ENCODE results near the gene ZNF160.

DNA sequence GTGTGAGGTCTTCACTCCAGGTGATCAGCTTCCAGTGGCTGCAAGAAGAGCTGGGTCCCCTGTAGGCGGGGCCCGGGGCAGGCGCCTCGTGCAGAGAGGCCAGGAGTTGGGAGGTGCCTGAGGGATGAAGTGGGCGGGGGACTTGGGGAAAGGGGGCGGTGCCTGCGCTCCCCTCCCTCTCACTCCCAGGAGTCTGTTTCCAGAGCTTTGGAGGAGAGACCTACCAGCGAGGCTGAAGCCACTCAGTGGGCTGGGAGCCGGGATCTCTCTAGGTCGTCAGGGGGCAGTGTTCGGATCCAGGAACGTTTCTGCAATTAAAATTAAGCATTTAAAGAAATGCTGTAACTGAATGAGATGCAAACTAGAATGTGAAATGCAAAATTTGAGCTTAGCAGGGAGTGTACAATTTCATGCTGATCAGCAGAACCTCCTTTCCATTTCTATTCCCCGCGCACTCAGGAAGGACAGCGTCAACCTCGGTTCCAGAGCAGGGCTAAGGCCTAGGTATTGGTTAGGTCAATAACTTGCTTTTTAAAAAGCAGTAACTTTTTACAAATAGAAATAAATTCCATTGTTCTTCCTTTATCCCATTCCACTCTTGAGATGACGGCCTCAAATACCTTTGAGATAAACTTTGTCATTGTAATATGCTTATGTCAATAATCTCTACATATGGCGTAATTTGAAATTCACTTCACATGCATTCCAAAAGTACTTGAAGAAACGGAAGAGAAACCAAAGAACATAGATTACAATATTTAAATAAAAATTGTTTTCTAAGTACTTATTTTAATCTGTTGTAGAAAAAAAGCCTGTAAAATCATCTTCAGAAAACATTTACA, 11.6 kb downstream of the ZNF160 start:
- TF ChIP-seq, protein P1, sequence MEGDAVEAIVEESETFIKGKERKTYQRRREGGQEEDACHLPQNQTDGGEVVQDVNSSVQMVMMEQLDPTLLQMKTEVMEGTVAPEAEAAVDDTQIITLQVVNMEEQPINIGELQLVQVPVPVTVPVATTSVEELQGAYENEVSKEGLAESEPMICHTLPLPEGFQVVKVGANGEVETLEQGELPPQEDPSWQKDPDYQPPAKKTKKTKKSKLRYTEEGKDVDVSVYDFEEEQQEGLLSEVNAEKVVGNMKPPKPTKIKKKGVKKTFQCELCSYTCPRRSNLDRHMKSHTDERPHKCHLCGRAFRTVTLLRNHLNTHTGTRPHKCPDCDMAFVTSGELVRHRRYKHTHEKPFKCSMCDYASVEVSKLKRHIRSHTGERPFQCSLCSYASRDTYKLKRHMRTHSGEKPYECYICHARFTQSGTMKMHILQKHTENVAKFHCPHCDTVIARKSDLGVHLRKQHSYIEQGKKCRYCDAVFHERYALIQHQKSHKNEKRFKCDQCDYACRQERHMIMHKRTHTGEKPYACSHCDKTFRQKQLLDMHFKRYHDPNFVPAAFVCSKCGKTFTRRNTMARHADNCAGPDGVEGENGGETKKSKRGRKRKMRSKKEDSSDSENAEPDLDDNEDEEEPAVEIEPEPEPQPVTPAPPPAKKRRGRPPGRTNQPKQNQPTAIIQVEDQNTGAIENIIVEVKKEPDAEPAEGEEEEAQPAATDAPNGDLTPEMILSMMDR (IDR thresholded peaks at IDR 0.05 in 2 of 3, conservative IDR thresholded peaks at IDR 0.05 in 1 of 3; ENCODE audit: insufficient read depth in 2 of 3, low read depth in 1 of 3, low read length in 3 of 3), result no peak
- TF ChIP-seq NR2F6 (CRISPR knock-in tag; IDR thresholded peaks at IDR 0.05) (no peak), SP1 (CRISPR knock-in tag; IDR thresholded peaks at IDR 0.05) (no peak), HDAC6 (IDR thresholded peaks at IDR 0.05; ENCODE audit: low read depth, low read length) (no peak), DPF2 (IDR thresholded peaks at IDR 0.05) (no peak), POLR2A (conservative IDR thresholded peaks at IDR 0.05) (no peak), ZSCAN32 (CRISPR knock-in tag; IDR thresholded peaks at IDR 0.05) (no peak), POLR2AphosphoS5 (IDR thresholded peaks at IDR 0.05; ENCODE audit: control insufficient read depth, insufficient read depth, low read depth, low read length) (no peak), MAFK (IDR thresholded peaks at IDR 0.05; ENCODE audit: low read length) (no peak)

Data from K562 (cell line).